Measurements from ENCODE around the gene ETS1.

- TF ChIP-seq SIN3A (IDR thresholded peaks at IDR 0.05; ENCODE audit: borderline replicate concordance, insufficient read depth, low read length) (no peak), POLR2AphosphoS5 (IDR thresholded peaks at IDR 0.05; ENCODE audit: low read depth, low read length) (no peak)
Measured at GRCh38 chr11:128569291-128569690, 18.1 kb downstream of the ETS1 start.
